Astrocyte (in vitro differentiated cells and primary cell): ENCODE measurements around the gene CENPT.

Experiments
- CTCF ChIP-seq: IDR thresholded peaks from 2 replicates; pipeline ENCODE4 v1.5.1; 2011; ENCODE audit warnings: low read depth, mild to moderate bottlenecking, inconsistent platforms, low read length, moderate library complexity; ENCODE audit not compliant: insufficient read depth
- EZH2 ChIP-seq: IDR thresholded peaks from 2 replicates; pipeline ENCODE4 v1.6.1; 2012; ENCODE audit warnings: mild to moderate bottlenecking, low read length, inconsistent platforms; ENCODE audit not compliant: insufficient read depth

DNA sequence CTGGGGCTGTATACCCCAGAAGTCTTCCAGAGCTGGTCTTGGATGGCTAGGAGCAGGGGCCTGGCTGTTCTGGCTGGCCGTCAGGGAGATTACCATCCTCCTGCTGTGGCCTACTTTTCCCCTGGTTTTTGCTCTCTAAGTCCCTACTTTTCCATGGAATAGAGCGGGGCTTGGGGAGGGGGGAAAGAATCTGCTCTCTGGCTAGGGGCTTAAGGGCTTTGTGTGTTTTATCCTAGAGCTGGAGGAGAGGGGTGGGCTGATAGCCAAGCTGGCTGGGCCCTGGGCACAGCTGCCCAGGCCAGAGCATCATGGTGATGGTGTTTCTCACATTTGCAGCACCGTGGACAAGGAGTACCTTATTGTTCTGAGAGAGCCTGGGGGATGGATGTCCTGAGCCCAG, 40.8 kb upstream of the CENPT start:
- TF ChIP-seq EZH2 = no peak
- TF ChIP-seq CTCF = no peak
